GM19351 (cell line): ENCODE results near the gene FAM107B.
"Not testable (repeated sequence)": the region's sequence is repeated elsewhere in the genome, so short reads cannot be mapped to it uniquely, and the experiment has no call there.

Experiments used
- ATAC-seq: cut with Tn5 transposase; IDR thresholded peaks from one replicate; pipeline ENCODE4 v1.9.1; 2021; ENCODE audit warnings: mild to moderate bottlenecking, moderate library complexity; ENCODE audit not compliant: unreplicated experiment

Gene FAM107B

DNA sequence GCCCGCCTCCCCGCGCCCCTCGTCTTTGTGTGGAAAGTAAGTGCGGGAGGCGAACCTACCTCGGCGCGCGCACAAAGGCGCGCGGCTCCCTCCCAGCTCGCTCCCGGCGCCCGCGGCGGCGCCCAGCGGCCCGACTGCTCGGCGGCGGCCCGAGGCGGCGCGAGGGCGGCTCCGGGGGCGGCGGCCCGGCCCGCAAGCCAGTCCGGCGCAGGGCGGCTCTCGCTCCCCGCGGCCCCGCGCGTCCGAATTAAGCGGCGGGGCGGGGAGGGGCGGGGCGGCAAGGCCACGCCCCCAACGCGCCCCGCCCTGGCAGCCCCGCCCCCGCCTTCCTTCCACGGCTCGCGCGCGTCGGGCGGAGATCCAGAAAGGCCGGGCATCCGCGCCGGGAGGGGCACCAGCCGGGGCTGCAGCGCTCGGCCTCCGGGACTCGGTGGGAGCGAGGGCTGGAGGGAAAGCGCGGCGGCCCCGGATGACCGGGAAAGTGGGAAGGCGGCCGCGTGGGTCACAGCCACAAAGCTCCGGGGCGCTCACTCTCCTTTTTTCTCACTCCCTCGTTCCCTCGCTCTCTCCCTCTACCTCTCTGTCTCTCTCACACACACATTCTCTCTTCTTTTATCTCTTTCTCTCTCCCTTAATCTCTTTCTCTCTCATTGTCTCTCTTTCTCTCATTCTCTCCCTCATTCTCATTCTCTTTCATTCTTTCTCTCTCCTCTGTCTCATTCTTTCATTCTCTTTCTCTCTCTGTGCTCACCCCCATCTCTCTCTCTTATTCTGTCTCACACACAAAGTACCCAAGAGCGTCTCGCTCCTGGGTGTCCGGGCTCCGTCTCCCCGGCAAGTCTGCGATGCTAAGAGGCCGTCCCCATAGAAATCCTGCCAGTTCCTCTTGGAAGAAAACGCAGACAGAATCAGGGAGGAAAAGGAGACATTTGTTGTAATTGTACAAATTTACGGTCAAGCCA lies 170.2 kb downstream of the FAM107B start:
- peak; percentile 41 for ATAC-seq

DNA sequence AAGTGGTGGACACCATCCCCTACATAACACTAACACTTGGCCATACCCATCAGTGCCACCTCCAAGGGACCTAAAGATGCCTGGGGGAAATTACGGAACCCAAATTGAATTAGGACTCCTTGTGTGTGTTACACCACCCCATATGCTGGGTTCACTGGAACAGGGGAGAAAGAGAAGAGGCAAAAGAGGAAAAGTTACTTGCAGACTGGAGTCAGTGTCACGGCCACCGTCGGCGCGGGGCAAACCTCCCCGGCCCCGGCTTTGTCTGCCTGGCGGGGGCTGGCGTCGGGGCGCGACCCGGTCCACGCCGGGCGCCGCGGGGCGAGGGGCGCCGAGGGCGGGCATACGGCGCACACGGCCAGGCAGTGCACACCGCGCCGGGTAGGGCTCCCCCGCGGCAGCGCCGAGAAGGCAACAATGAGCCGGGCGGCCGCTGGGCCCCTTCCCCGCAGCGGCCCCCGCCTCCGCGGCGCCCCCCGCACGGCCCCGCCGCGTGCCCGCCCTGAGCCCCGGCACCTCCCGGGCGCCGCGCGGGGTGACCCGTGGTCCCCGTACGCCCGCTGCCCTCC lies 171.1 kb downstream of the FAM107B start:
- no peak for ATAC-seq

DNA sequence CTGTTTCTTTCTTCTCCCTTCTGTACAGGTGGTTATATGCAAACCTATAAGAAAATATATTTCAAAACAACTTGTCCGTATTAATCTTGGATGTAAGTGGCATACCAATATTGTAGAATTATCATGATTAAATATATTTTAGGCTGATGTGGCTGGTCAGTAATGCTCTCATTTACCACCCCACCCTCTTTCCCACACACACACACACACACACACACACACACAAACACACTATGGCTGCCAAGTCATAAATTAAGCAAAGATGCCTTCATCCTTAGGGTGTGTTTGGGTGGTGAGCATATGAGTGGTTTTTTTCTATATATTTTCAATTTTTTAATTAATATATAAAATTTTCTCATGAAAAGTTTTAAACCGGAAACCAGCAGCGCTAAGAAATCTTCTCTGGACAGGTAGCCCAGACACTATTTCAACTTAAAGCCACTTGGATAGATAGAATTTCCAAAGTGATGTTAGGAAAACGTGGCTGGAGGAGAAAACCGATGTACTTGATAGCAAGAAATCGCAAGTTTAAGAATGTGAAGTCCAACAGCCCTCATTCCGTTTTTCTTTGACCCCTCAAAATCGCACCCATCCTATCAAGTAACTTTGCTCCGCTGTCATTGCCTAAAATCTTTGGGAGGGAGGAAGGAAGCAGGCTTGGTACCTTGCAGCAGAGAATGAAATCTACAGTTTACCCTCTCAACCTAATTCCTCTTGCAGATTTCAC lies 171.7 kb downstream of the FAM107B start:
- no peak for ATAC-seq

DNA sequence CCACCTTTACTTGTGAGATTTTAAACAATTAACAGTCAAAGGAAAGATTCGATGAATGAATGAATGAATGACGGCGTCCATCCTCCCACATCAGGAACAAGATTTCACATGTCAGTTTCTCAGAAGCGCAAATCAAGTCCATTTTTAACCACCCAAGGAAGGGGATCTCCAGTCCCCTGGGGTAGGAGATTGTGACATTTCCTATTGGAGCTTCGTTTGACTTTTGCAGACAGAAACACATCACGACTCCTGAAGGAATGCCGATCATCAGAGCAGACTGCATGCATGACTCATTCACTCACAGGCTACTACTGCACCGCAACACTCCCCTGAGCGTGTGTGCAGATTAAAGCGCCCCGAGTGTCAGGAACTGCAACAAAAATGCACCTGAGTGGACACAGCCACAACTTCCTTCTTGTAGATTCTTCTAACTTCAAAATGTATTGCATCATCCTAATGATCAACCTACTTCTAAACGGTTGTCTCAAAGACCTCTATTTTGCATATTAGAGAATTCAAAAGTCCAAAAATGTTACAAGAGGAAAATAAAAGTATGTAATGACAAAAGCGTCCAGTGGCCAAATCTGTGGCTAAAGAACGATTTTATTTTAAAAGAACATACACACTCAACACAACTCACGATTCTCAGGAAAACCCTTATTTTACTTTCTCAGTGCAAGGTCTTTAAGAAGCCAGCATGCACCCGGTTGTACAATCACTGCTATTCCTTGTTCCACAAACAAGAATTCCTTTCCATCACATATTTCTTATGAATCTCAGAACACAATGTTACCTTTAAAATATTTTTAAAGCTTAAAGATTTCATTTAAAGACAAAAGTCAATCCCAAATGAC lies 172.6 kb downstream of the FAM107B start:
- peak; percentile 46 for ATAC-seq

DNA sequence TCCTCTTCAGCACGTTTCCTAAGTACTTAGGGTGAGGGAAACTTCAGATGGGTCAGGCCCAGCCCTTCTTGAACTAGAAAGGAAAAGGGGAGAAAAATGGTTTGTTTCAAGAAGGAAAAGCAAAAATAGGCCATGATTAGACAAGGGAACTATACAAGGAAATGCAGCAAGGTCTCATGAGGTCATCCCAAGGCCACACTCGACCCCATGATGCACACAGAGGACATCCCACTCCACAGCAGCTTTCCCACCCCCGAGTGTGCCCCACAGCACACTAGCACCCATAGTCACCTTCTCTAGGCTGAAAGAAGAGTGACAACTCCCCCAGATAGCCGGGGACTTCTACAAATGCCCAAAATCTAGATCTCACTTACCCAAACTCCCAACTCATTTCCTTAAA lies 173.4 kb downstream of the FAM107B start:
- ATAC-seq = no peak

DNA sequence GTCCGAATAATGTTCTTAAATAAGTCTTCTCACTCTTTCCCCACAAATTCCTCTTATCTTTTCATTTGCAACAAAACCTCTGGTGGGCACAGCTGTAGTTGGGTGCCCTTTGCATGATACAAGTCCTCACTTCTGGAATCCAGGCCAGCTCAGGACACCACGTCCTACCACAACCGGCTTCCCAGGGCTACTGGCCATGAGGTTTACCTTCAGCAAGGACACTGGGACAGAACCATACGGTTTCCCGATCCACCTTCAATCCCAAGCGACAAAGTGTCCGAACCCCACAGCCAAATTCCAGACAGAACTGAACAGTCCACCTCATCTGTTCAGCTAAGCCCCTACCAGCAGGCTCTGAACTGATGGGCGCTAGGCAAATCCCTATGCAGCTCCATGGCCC lies 174.6 kb downstream of the FAM107B start:
- ATAC-seq = no peak

DNA sequence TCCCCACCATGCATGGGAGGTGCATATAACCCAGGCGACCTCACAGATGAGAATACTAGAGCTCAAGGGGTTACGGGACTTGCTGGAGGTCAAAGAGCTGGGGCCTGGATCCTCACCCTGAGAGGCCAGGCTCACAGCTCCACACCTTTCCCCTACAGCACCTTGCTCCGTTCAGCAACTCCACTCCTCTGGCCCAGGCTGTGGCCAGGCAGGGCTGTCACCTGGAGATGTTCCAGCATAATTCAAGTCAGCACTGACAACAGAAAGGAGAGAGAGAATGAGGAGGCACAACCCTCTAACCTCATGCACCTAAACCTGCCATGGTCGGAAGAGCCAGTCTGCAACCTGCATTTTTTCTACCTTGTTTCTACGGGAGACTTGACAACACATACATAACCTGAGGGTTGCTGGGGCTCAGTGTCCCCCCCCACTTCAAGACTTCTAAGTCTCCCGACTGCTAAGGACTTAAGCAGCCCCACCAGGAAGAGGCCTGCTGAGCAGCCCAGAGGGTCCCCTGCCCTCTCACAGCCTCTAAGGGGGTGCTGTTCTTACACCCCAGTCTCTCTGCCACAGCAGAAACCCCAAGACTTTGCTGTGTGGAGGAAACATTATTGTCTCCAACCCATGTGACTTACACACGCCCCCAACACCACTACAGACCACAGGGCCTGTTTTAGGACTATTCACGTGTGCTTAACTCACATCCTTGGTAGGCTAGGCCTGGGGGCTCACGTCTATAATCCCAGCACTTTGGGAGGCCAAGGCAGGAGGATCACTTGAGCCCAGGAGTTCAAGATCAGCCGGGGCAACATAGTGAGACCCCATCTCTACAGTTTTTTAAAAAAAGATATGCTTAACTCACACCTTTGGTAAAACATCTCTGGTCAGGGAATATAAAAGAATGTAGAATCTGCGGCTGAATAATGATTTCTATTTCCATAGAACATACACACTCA lies 175.6 kb downstream of the FAM107B start:
- no peak for ATAC-seq

DNA sequence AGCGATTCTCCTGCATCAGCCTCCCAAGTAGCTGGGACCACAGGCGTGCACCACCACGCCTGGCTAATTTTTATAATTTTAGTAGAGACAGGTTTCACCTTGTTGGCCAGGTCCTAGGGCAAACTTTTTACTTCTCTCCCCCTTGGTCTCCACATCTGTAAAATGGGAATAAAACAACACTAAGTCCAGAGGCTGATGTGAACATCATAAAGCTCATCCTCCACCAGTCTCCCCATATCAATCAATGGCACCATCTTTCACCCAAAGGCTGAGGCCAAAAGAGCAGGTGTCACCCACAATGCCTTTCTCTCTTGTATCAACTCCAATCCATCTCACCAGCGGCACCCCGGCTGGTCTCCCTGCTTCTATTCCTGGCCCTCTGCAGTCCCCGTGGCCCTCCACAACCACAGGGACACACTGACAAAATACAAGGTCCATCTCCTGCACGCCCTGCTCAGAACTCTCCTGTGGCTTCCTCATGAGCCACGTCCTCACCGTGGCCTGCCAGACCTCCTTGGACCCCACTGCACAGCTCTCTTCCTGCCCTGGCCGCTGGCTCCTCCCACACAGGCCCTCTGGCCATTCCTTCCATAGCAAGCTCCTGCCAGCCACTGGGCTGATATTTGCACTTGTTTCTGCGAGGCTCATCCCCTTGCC lies 179.0 kb downstream of the FAM107B start:
- no peak for ATAC-seq

DNA sequence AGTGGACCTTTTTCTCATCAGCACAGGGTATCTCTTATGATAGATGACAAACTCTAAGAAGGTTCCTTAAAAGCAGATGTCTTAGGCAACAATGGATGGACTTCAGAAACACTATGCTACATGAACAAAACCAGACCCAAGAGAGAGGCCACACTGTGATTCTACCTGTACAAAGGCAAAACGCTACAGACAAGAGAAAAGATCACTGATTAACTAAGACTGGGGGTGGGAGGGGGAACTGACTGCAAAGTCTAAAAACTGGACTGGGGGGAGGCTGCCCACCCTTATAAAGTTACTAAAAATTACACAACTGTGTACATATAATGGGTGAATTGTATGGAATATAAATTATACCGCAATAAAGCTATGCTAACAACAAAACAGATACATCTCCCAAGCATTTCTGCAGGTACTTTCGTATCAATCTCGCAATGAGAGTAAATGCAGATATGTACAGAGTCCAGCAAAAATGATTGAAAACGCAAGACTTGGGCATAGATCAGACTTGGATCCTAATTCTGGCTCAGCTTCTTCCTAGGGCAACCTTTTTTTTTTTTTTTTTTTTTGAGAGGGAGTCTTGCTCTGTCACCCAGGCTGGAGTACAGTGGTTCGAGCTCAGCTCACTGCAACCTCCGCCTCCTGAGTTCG lies 179.7 kb downstream of the FAM107B start:
- no peak for ATAC-seq

DNA sequence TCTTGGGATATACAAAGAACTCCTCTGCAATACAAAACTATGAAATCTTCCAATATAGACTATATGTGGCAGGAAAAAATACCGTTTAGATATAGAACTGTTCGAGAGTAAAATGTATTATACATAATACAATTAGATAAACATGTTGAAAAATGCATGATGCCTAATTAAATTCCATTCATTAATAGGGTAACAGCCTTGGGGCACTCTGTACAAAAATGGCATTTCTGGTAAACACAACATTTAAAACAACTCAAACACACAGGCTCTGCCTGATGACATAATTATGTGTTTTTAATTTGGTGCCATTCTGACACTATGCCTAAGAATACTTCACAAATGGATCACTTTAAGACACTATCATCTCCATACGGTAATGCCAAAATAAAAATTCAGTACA lies 180.9 kb downstream of the FAM107B start:
- no peak for ATAC-seq

DNA sequence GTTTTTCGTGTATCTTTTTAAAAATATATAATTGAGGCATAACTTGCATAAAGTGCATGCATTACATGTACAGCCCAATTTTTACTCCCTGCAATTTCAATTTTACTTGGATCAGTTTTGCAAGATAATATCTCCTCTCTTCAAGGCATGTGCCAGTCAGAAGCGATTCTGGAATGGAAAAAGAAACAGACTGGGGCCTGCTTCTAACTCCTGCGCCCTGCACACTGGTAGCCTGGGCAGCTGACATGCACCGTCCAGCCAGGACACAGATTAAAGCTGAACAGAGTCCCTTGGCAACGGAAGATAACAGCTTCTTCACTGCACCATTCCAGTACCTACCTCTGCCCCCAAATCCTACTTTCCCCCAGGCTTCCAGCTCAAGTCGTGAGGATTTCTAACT lies 182.1 kb downstream of the FAM107B start:
- no peak for ATAC-seq

DNA sequence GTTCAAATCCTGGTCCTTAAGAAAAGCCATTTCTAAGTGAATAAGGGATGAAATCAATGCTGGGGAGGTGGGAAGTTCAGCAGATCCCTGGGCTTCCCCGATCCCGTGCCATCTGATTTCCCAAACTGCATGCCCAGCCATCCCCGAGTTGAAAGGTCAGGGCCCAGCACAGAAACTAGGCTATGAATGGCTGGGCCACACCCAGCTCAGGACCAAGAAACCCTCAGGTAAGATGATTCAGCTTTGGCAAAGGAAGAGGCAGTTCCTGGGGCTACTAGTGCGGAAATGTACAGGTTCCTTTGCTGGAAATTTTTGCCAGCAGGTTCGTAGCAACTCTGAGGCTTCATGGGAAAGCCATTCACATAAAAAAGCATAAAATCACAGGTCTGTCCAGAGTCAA lies 182.7 kb downstream of the FAM107B start:
- no peak for ATAC-seq

DNA sequence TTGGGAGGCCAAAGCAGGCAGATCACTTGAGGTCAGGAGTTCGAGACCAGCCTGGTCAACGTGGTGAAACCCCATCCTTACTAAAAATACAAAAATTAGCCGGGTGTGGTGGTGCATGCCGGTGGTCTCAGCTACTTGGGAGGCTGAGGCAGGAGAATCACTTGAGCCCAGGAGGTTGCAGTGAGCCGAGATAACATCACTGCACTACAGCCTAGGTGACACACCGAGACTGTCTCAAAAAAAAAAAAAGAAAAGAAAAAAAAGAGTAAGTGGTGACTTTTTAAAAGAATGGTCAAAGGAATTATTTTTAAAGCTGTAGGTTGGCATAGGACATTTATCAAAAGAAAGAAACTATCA lies 185.8 kb downstream of the FAM107B start:
- ATAC-seq = not testable (repeated sequence)

DNA sequence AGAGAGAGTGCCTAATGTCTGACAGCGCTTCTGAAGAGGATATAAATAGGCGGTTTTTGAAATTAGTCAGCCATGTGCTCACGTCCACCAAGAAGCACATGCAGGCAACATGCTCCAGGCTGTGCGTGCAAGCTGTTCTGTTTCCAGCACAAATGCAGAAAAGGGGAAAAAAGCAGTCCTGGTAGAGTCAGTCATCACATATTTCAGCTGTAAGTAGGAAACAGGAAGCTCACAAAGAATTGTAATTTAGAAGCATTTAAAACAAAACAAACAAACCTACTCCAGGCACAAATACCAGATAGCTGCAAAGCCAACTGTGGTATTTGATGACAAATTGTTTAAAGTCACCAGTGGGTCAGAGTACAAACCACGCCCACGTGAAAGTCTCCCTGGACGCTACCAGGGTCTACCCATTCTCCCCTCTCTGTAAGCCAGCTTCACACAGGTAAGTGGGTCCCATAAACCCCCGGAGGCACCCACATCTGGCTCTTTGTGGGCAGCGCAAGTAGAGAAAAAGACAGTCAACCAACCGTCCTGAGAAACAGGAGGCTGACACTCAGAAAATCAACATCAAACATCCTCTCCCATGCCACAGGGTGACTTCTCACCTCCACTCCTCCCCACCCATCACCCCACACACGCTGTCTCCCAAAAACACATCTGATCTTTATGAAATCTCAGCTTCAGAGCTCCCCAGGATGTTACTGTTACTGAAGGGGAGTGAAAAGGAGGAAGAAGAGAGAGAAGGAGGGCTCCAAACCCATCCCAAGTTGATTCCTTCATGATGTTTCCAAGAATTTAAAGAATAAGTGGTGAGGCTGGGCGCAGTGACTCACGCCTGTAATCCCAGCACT lies 186.4 kb downstream of the FAM107B start:
- ATAC-seq = peak; percentile 75

DNA sequence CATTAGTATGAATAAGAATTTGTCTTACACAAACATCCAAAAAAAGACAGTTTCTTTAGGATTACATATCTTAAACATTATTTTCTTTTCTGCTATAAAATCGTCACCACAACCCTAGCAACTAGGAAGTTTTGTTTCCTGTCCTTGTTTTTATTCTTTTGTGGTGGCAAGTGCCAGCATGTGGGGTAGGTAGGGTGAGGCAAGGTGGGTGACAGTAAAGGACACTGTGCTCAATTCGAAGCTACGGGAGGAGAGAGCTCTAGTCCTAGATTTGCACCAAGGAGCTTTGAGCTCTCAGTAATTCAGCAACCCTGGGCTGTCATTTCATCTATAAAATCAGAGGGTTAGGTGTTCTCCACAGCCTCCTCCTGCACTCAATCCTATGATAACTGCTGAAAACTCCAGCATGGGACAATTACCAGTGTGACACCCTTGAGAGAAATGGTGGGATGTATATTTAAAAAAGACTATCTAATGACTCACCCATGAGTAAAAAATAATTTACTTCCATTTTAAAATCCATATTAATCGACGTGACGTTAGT lies 187.1 kb downstream of the FAM107B start:
- no peak for ATAC-seq

DNA sequence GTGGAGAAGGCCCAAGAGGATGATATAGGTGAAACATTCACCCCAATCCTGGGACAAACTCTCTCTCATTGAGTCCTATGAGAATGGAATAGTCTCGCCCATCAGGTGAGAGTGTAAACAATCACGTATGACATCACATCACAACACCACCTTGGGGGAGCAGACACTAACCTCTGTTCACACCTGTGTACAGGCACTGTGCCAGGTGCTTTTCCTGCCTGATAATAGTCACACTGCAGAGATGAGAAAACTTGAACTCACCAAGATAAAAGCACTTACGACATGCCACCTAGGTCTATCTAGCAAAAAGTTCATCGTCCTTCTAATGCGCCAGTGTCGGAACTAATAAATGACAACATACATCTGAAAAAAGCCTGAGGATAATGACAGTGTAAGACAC lies 187.8 kb downstream of the FAM107B start:
- no peak for ATAC-seq
